Fibroblast of peridontal ligament (primary cell): Measurements from ENCODE around the gene RAPGEFL1.
A peak's percentile ranks its signal among the peaks of the same experiment; 100 is the strongest.
"Not testable (repeated sequence)": the region's sequence is repeated elsewhere in the genome, so short reads cannot be mapped to it uniquely, and the experiment has no call there.

Experiments
- DNase-seq: peaks from one replicate; pipeline ENCODE4 v3.0.0-alpha.2; 2010; ENCODE audit errors: extremely low read depth

Gene RAPGEFL1

GRCh38 chr17:40177275-40177874 is at the start of gene RAPGEFL1:
Gene RAPGEFL1 (plus strand): TSS chr17:40177470. CDS start chr17:40177862, 392 bp downstream.
- DNase-seq = peak; percentile 24

GRCh38 chr17:40129498-40129897 is 47.8 kb upstream of the RAPGEFL1 start:
- DNase-seq = no peak

DNA sequence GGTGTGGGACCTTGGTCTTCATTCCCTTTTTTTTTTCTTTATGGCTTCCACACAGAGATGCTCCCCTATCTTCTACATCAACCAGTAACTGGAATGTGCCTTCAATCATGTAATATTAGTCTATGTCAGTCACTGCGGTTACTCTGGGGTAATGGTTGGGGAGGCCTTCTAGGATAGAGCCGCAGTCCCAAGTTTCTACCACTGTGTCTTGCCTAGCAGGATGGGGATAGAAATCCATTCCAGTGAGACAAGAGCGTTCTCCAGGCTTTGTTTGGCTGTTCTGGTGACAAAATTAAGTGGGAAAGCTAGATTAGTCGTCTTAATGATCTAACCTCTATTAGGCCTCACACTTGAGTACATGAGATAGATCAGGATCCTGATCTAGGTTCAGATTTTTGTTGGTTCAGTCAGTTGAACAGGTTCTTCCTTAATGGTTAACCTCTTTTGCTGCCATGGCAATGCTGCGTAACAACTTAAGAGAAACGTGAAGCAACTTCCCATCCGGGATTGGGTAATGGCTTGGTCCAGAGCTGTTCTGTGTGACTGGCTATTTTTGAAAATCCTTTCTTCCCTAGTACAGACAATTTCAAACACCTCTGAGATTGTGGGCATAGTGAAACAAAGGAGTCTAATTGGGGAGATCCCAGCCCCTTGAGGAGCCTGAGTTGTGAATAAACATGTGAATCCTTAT is 46.8 kb upstream of the RAPGEFL1 start:
- no peak for DNase-seq

DNA sequence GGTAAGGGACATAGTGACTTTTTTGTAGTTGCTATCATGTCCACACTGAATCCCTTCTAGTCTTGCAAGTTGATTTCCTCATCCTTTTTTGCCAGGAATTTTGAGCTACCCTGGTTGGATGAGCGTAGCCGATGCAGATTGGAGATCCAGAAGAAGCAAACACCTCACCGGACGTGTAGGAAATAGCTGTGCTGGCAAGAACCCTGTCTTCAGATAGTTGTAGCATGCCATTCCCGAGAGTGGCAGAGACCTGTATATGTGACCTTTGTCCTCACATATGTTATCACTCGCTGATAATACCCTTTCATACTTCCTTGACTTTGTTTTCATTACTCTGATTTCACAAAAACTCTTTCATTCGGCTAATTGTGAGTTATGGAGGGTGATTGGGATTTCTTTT is 43.1 kb upstream of the RAPGEFL1 start:
- no peak for DNase-seq

DNA sequence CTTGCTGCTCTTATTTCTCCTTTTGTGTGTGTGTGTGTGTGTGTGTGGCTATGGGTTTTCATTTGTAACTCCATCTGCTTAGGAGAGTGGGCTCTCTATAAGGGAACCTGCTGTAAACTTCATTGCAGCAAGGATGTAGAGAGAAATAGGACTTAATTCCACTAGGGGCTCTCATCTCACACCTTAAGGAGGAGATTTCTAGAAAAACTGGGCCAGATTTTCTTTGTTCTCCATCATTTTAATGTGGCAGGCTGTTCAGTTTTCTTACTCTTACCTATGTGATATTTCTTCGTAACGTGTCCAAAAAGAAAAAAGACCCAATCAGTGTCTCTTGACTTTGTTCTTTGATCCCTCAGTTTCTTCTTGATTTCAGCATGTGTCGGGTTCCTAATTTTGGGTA is 41.5 kb upstream of the RAPGEFL1 start:
- no peak for DNase-seq

DNA sequence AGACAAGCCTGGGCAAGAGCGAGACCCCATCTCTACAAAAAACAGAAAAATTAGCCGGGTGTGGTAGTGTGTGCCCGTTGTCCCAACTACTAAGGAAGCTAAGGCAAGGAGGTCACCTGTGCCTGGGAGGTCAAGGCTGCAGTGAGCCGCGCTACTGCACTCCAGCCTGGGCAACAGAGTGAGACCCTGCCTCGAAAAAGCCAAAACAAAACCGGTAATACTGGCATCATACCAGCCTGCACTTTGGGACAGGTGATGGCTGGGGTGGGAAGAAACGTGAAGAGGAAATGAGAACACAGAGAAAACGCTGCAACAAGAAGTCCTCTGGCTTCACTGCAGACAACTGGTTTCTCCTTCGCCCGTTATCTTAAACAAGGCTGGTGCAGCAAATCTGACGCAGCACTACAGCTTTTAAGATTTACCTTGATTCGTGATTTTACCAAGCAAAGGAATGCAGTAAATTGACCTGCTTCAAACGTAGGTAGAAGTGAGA is 37.7 kb upstream of the RAPGEFL1 start:
- DNase-seq = no peak

- not testable (repeated sequence) for DNase-seq
These were observed 34.1 kb upstream of the RAPGEFL1 start for GRCh38 chr17:40143166-40143565.

DNA sequence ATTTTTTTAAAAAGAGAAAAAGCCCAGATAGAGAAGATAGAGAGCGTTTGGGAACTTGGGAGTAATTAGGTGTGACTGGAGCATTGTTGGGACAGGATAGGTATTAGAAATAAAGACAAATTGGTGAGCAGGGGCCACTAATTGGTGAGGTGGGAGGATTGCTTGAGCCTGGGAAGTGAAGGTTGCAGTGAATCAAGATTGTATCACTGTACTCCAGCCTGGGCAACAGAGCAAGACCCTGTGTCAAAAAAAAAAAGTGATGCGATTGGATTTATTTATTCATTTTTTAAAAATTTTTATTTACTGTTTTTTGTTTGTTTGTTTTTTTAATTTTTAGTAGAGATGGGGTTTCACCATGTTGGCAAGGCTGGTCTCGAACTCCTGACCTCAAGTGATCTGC is 31.8 kb upstream of the RAPGEFL1 start:
- no peak for DNase-seq

DNA sequence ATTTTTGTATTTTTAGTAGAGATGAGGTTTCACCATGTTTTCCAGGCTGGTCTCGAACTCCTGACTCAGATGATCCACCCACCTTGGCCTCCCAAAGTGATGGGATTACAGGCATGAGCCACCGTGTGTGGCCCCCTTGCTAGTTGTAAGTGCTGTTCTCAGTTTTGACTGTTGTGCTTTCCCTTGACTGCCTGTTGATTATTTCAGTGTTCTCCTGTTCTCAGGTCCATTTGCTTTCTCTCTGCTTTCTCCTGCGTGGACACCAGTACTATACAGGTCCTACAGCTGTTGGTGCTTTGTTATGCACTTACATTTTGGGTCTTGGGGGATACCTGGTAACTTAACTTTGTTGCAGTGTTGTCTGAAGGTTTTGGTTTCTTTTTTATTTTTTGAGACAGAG is 28.7 kb upstream of the RAPGEFL1 start:
- DNase-seq = no peak

GRCh38 chr17:40150276-40150675 is 27.0 kb upstream of the RAPGEFL1 start:
- DNase-seq = no peak

GRCh38 chr17:40151414-40151963 is 25.8 kb upstream of the RAPGEFL1 start:
- DNase-seq = no peak

DNA sequence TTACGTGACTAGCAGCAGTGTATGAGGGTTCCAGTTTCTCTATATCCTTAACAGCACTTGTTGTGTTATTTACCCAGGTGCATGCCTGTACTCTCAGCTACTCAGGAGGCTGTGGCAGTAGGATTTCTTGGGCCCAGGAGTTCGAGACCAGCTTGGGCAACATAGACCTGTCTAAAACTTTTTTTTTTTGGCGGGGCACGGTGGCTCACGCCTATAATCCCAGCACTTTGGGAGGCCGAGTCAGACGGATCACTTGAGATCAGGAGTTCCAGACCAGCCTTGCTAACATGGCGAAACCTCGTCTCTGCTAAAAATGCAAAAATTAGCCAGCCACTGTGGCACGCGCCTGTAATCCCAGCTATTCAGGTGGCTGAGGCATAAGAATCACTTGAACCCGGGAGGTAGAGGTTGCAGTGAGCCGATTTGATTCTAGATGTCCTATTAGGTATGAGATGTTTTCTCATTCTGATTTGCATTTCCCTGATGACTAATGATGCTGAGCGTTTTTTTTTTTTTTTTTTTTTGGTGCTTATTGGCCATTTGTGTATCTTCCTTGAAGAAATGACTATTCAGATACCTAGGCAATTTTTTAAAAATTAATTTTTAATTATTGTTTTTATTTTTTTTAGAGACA is 23.6 kb upstream of the RAPGEFL1 start:
- no peak for DNase-seq

DNA sequence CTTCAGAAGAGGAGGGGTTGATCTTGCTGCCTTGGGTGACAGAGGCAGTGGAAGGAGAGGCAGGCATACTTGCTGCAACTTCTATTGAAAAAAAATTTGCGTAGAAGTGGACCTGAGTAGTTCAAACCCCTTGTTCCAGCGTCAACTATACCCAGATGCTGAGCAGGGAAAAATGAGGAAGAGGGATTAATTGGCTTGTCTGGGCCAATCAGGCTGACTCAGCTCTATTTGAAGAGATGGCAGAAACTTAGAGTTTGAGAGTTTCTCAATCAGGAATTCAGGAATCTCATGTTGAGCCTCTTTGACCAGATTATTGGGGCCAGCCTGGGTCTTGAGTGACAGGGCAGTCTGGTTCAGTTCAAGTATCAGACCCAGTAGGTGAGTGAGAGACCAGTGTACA is 19.3 kb upstream of the RAPGEFL1 start:
- DNase-seq = peak; percentile 17

- DNase-seq = no peak
These were observed 18.7 kb upstream of the RAPGEFL1 start for GRCh38 chr17:40158438-40159013.

GRCh38 chr17:40159456-40159855 is 17.8 kb upstream of the RAPGEFL1 start:
- no peak for DNase-seq

DNA sequence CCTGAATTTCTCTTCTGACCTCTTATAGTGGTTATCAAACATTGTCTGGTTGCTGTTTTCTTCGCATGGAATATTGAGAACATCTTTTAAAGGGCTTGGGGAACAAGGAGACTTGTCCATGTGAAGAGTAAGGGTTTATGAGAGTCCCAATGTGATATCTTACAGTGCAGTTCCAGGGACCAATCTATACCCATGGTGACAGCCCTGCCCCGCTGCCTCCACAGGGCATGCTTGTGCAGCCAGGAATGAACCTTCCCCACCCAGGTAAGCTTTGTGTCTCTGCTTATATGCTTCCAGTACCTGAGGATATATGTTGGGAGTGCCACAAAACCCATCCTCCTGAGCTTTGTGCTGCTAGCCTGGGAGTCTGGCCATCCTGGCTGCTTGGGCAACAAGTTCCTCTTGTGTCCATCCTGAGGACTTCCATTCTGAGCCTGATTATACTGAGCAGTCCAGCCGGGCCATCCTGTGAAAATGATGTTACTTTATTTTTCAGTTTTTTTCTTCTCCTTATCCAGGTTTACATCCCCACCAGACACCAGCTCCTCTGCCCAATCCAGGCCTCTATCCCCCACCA is 9.5 kb upstream of the RAPGEFL1 start:
- DNase-seq = no peak

DNA sequence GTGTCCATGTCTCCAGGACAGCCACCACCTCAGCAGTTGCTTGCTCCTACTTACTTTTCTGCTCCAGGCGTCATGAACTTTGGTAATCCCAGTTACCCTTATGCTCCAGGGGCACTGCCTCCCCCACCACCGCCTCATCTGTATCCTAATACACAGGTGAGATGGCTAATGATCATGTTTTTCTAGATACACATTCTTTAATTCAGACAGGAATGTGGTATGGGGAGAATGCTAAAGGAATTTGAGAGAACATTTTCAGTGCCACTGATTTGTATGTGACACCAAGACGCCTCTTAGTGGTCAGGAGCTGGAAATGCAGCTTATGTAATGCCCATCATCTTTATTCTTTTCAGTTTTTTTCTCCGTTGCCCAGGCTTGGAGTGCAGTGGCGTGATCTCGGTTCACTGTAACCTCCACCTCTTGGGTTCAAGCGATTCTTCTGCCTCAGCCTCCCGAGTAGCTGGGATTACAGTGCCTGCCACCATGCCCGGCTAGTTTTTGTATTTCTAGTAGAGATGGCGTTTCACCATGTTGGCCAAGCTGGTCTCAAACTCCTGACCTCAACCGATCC is 8.9 kb upstream of the RAPGEFL1 start:
- peak; percentile 79 for DNase-seq

GRCh38 chr17:40170325-40170724 is 6.9 kb upstream of the RAPGEFL1 start:
- DNase-seq = no peak

- no peak for DNase-seq
These were observed 5.5 kb upstream of the RAPGEFL1 start for GRCh38 chr17:40171750-40172149.

DNA sequence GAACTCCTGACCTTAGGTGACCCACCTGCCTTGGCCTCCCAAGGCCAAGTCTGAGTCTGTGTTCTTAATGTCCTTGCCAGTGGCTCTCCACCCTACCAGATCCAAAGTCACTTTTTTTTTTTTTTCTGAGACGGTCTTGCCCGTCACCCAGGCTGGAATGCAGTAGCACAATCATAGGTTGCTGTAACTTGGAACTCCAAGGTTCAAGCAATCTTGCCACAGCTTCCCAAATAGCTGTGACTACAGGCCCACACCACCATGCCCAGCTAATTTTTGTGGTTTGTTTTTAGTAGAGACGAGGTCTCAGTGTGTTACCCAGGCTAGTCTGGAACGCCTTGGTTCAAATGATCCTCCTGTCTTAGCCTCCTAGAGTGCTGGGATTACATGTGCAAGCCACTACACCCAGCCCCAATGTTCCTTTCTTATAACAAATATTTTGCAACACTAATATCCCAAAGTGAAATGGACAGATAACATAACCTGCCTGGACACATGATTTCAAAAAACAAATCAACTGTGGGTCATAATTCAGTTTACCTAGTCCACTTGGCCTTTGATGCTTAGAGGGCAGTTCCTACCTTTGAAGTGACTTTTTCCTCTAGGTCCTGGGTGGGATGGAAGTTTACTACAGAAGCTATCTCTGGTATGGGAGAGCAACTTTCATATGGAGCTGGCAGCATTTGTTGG is 4.0 kb upstream of the RAPGEFL1 start:
- no peak for DNase-seq

DNA sequence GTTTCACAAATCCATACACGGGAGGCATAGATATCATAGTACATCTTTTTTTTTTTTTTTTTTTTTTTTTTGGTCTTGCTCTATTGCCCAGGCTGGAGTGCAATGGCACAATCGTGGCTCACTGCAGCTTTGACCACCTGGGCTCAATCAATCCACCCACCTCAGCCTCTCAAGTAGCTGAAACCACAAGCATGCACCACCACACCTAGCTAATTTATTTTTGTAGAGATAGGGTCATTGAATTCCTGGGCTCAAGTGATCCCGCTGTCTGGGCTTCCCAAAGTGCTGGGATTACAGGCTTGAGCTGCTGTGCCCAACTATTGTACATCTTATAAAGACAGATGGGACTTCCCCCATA is 3.5 kb upstream of the RAPGEFL1 start:
- DNase-seq = no peak
